A549 (cell line): Measurements from ENCODE around the gene RADIL.

Source experiments
- CEBPB ChIP-seq, 2 experiments: fragments of >200 bp in 1 of 2; sonication (Bioruptor Twin) in 1 of 2; formaldehyde crosslinking in 1 of 2; IDR thresholded peaks; 2 replicates each; pipeline ENCODE4 v1.6.1; 2012 to 2016
- CTCF ChIP-seq: fragments of >200 bp; sonication (Bioruptor Twin); formaldehyde crosslinking; IDR thresholded peaks from 3 replicates; pipeline ENCODE4 v1.5.1; 2016
- E2F6 ChIP-seq: IDR thresholded peaks from 2 replicates; pipeline ENCODE4 v1.6.1; 2012; ENCODE audit warnings: low read depth, borderline replicate concordance
- HMGXB4 ChIP-seq: fragments of 250-450 bp; sonication (Bioruptor Pico); IDR thresholded peaks from 2 replicates; pipeline ENCODE4 v1.5.0; 2021; ENCODE audit warnings: mild to moderate bottlenecking, moderate library complexity, borderline replicate concordance
- MYC ChIP-seq: IDR thresholded peaks from 2 replicates; pipeline ENCODE4 v1.6.1; 2012; ENCODE audit warnings: mild to moderate bottlenecking, inconsistent platforms, low read length, improper control_type of control experiment, borderline replicate concordance
- POLR2A ChIP-seq: IDR thresholded peaks from 2 replicates; pipeline ENCODE4 v1.6.1; 2012; ENCODE audit warnings: mild to moderate bottlenecking, low read length
- RFX5 ChIP-seq: fragments of 450-650 bp; IDR thresholded peaks from 2 replicates; pipeline ENCODE4 v1.7.1; 2014; ENCODE audit warnings: antibody characterized with exemption, mild to moderate bottlenecking, moderate library complexity
- SMC3 ChIP-seq: fragments of >200 bp; sonication (Bioruptor Twin); formaldehyde crosslinking; IDR thresholded peaks from 3 replicates; pipeline ENCODE4 v1.6.1; 2018; ENCODE audit warnings: inconsistent platforms
- SREBF2 ChIP-seq: fragments of 450-650 bp; IDR thresholded peaks from 2 replicates; pipeline ENCODE4 v1.6.1; 2014; ENCODE audit warnings: mild to moderate bottlenecking, moderate library complexity
- TP53 ChIP-seq: fragments of 250-450 bp; sonication (Bioruptor Pico); IDR thresholded peaks from 2 replicates; pipeline ENCODE4 v1.5.0; 2021; ENCODE audit warnings: mild to moderate bottlenecking, moderate library complexity

GRCh38 chr7:4841836-4842235 is 41.7 kb downstream of the RADIL start:
- no peak for TF ChIP-seq CTCF
- TF ChIP-seq E2F6, result no peak
- no peak for TF ChIP-seq CEBPB (IDR thresholded peaks at IDR 0.05)
- no peak for TF ChIP-seq RFX5
- no peak for TF ChIP-seq MYC
- TF ChIP-seq SMC3, result no peak
- TF ChIP-seq SREBF2, result no peak
- no peak for TF ChIP-seq POLR2A
- TF ChIP-seq TP53, result no peak
- TF ChIP-seq HMGXB4 (CRISPR knock-in tag), result no peak
